ENCODE measurements around the gene C14orf93. TPM values are rescaled to one million over a fixed set of nuclear protein-coding genes. Genes with fewer than 3 reads are reported as not detected.

The C14orf93 gene
- total RNA-seq, 2 experiments from 2014 or later, result 8.3 to 9.3 TPM

GRCh38 chr14:22997676-22998323 is 12.1 kb downstream of the C14orf93 start:
- Mint-ChIP-seq H3K27ac (no peak overlapping the region), H3K4me1 (ENCODE audit: low read depth) (no peaks in the 10 kb centered on the region), H3K36me3 (ENCODE audit: low read depth) (no peaks in the 10 kb centered on the region), H3K9me3 (no peaks in the 10 kb centered on the region), H3K27me3 (ENCODE audit: low read depth) (no peaks in the 10 kb centered on the region), H3K4me3 (no peak overlapping the region)
- CTCF ChIA-PET, result interaction anchor here (7.2 to 18.5 kb wide), 2 partner anchors 12 to 58 kb away, joined by 79 to 713 read pairs; partner anchors contain the start of gene CDH24
- DNase-seq, result no peak
- intact Hi-C loops (cut with micrococcal nuclease), result no loop called here

- CTCF ChIA-PET, result interaction anchor here (0.9 to 18.5 kb wide), 8 partner anchors 10 to 71 kb away, joined by 3 to 713 read pairs (median 16); partner anchors contain the start of genes AJUBA and CDH24
- no peaks in the 10 kb centered on the region for H3K9me3 Mint-ChIP-seq
- no peaks in the 10 kb centered on the region for H3K4me1 Mint-ChIP-seq (ENCODE audit: low read depth)
- H3K4me3 Mint-ChIP-seq, result no peak overlapping the region
- H3K27ac Mint-ChIP-seq, result no peak overlapping the region
- H3K36me3 Mint-ChIP-seq (ENCODE audit: low read depth), result no peaks in the 10 kb centered on the region
- intact Hi-C loops (cut with micrococcal nuclease), result no loop called here
- H3K27me3 Mint-ChIP-seq (ENCODE audit: low read depth), result no peaks in the 10 kb centered on the region
- DNase-seq, result no peak
These were observed 12.9 kb downstream of the C14orf93 start for GRCh38 chr14:22996768-22997654.

- intact Hi-C loops (cut with micrococcal nuclease), result no loop called here
- no peak overlapping the region for H3K27ac Mint-ChIP-seq
- no peaks in the 10 kb centered on the region for H3K4me1 Mint-ChIP-seq (ENCODE audit: low read depth)
These were observed 13.9 kb downstream of the C14orf93 start for GRCh38 chr14:22995889-22996625.

GRCh38 chr14:22994762-22995275 is 15.1 kb downstream of the C14orf93 start:
- no peaks in the 10 kb centered on the region for H3K4me1 Mint-ChIP-seq (ENCODE audit: low read depth)
- DNase-seq, result peak; percentile 56
- intact Hi-C loops (cut with micrococcal nuclease), result loop anchor here (1.0 kb wide), 1 partner anchor 63 kb away; no protein-coding TSS in a partner anchor
- CTCF ChIA-PET, result interaction anchor here (0.6 to 18.5 kb wide), 30 partner anchors 9 to 256 kb away, joined by 3 to 713 read pairs (median 5); partner anchors contain the start of genes ACIN1, AJUBA, C14orf119 and CDH24
- no peaks in the 10 kb centered on the region for H3K9me3 Mint-ChIP-seq
- H3K27ac Mint-ChIP-seq, result no peak overlapping the region
- peaks cover 1% of the 10 kb centered on the region for H3K36me3 Mint-ChIP-seq (ENCODE audit: low read depth)
- no peak overlapping the region for H3K4me3 Mint-ChIP-seq
- no peaks in the 10 kb centered on the region for H3K27me3 Mint-ChIP-seq (ENCODE audit: low read depth)

More at GRCh38 chr14:22995889-22996625, 13.9 kb downstream of the C14orf93 start:
- CTCF ChIA-PET, result interaction anchor here (0.9 to 18.5 kb wide), 17 partner anchors 8 to 173 kb away, joined by 3 to 713 read pairs (median 8); partner anchors contain the start of genes AJUBA, CDH24, PRMT5 and PSMB11
- H3K27me3 Mint-ChIP-seq (ENCODE audit: low read depth), result no peaks in the 10 kb centered on the region
- peaks cover 1% of the 10 kb centered on the region for H3K36me3 Mint-ChIP-seq (ENCODE audit: low read depth)
- no peaks in the 10 kb centered on the region for H3K9me3 Mint-ChIP-seq
- H3K4me3 Mint-ChIP-seq, result no peak overlapping the region
- DNase-seq, result no peak

GRCh38 chr14:22993517-22993916 is 16.4 kb downstream of the C14orf93 start:
- CTCF ChIA-PET, result interaction anchor here (0.6 to 18.5 kb wide), 15 partner anchors 8 to 1225 kb away, joined by 3 to 713 read pairs (median 5); partner anchors contain the start of gene CDH24
- Mint-ChIP-seq H3K4me1 (ENCODE audit: low read depth) (no peaks in the 10 kb centered on the region), H3K36me3 (ENCODE audit: low read depth) (peaks cover 1% of the 10 kb centered on the region), H3K27me3 (ENCODE audit: low read depth) (no peaks in the 10 kb centered on the region), H3K27ac (no peak overlapping the region), H3K4me3 (no peak overlapping the region), H3K9me3 (no peaks in the 10 kb centered on the region)
- DNase-seq, result no peak
- intact Hi-C loops (cut with micrococcal nuclease), result no loop called here

GRCh38 chr14:22991852-22992251 is 18.1 kb downstream of the C14orf93 start:
- DNase-seq, result no peak
- CTCF ChIA-PET, result interaction anchor here (0.8 to 18.5 kb wide), 5 partner anchors 10 to 119 kb away, joined by 3 to 713 read pairs (median 6); partner anchors contain the start of genes AJUBA and CDH24
- Mint-ChIP-seq H3K27ac (no peak overlapping the region), H3K27me3 (ENCODE audit: low read depth) (no peaks in the 10 kb centered on the region), H3K4me3 (no peak overlapping the region), H3K4me1 (ENCODE audit: low read depth) (no peaks in the 10 kb centered on the region), H3K9me3 (no peaks in the 10 kb centered on the region), H3K36me3 (ENCODE audit: low read depth) (peaks cover 1% of the 10 kb centered on the region)
- intact Hi-C loops (cut with micrococcal nuclease), result no loop called here

GRCh38 chr14:22987291-22987690 is 22.7 kb downstream of the C14orf93 start:
- peaks cover 1% of the 10 kb centered on the region for H3K36me3 Mint-ChIP-seq (ENCODE audit: low read depth)
- H3K9me3 Mint-ChIP-seq, result no peaks in the 10 kb centered on the region
- intact Hi-C loops (cut with micrococcal nuclease), result loop anchor here (2.0 kb wide), 1 partner anchor 200 kb away; no protein-coding TSS in a partner anchor
- H3K4me3 Mint-ChIP-seq, result no peak overlapping the region
- no peak overlapping the region for H3K27ac Mint-ChIP-seq
- no peaks in the 10 kb centered on the region for H3K27me3 Mint-ChIP-seq (ENCODE audit: low read depth)
- CTCF ChIA-PET, result interaction anchor here (0.6 to 18.5 kb wide), 21 partner anchors 14 to 194 kb away, joined by 3 to 713 read pairs (median 13); partner anchors contain the start of genes CDH24, HAUS4, PRMT5 and PSMB11
- DNase-seq, result no peak
- no peaks in the 10 kb centered on the region for H3K4me1 Mint-ChIP-seq (ENCODE audit: low read depth)

- DNase-seq, result peak; percentile 97
- Mint-ChIP-seq H3K27me3 (ENCODE audit: low read depth) (no peaks in the 10 kb centered on the region), H3K27ac (no peak overlapping the region), H3K4me1 (ENCODE audit: low read depth) (no peaks in the 10 kb centered on the region), H3K36me3 (ENCODE audit: low read depth) (no peaks in the 10 kb centered on the region), H3K4me3 (no peak overlapping the region), H3K9me3 (no peaks in the 10 kb centered on the region)
- CTCF ChIA-PET, result interaction anchor here (0.6 to 18.5 kb wide), 50 partner anchors 10 to 1923 kb away, joined by 3 to 713 read pairs (median 5); partner anchors contain the start of genes ACIN1, CDH24, HAUS4 and OXA1L
- intact Hi-C loops (cut with micrococcal nuclease), result loop anchor here (1.0 to 2.0 kb wide), 3 partner anchors 21 to 200 kb away; no protein-coding TSS in a partner anchor
These were observed 23.4 kb downstream of the C14orf93 start for GRCh38 chr14:22986508-22987054.

GRCh38 chr14:22985894-22986507 is 23.9 kb downstream of the C14orf93 start:
- H3K27me3 Mint-ChIP-seq (ENCODE audit: low read depth), result no peaks in the 10 kb centered on the region
- no peak for DNase-seq
- H3K36me3 Mint-ChIP-seq (ENCODE audit: low read depth), result no peaks in the 10 kb centered on the region
- CTCF ChIA-PET, result interaction anchor here (0.6 to 18.5 kb wide), 52 partner anchors 11 to 1923 kb away, joined by 3 to 713 read pairs (median 5); partner anchors contain the start of genes ACIN1, CDH24, HAUS4 and OXA1L
- no peak overlapping the region for H3K27ac Mint-ChIP-seq
- no peak overlapping the region for H3K4me3 Mint-ChIP-seq
- no peaks in the 10 kb centered on the region for H3K4me1 Mint-ChIP-seq (ENCODE audit: low read depth)
- intact Hi-C loops (cut with micrococcal nuclease), result loop anchor here (1.0 to 2.0 kb wide), 3 partner anchors 21 to 201 kb away; no protein-coding TSS in a partner anchor
- no peaks in the 10 kb centered on the region for H3K9me3 Mint-ChIP-seq

GRCh38 chr14:22984959-22985658 is 24.8 kb downstream of the C14orf93 start:
- no peaks in the 10 kb centered on the region for H3K4me1 Mint-ChIP-seq (ENCODE audit: low read depth)
- no peak for DNase-seq
- H3K27ac Mint-ChIP-seq, result no peak overlapping the region
- no peaks in the 10 kb centered on the region for H3K36me3 Mint-ChIP-seq (ENCODE audit: low read depth)
- intact Hi-C loops (cut with micrococcal nuclease), result no loop called here
- H3K4me3 Mint-ChIP-seq, result no peak overlapping the region
- H3K9me3 Mint-ChIP-seq, result no peaks in the 10 kb centered on the region
- H3K27me3 Mint-ChIP-seq (ENCODE audit: low read depth), result no peaks in the 10 kb centered on the region
- CTCF ChIA-PET, result interaction anchor here (0.5 to 18.5 kb wide), 23 partner anchors 12 to 292 kb away, joined by 3 to 713 read pairs (median 13); partner anchors contain the start of genes ACIN1, C14orf119, CDH24 and PRMT5
